Bronchial smooth muscle cell (primary cell): ENCODE data around the gene MTMR10. TPM values are rescaled to one million over a fixed set of nuclear protein-coding genes. Genes with fewer than 3 reads are reported as not detected.

Experiments
- total RNA-seq: library from RNA; depleted of rRNA; stranded (reverse); fragments of >200 nt; gene quantifications from 2 replicates; pipeline ENCODE4 v1.2.1, GENCODE V29; 2014

Gene MTMR10, protein sequence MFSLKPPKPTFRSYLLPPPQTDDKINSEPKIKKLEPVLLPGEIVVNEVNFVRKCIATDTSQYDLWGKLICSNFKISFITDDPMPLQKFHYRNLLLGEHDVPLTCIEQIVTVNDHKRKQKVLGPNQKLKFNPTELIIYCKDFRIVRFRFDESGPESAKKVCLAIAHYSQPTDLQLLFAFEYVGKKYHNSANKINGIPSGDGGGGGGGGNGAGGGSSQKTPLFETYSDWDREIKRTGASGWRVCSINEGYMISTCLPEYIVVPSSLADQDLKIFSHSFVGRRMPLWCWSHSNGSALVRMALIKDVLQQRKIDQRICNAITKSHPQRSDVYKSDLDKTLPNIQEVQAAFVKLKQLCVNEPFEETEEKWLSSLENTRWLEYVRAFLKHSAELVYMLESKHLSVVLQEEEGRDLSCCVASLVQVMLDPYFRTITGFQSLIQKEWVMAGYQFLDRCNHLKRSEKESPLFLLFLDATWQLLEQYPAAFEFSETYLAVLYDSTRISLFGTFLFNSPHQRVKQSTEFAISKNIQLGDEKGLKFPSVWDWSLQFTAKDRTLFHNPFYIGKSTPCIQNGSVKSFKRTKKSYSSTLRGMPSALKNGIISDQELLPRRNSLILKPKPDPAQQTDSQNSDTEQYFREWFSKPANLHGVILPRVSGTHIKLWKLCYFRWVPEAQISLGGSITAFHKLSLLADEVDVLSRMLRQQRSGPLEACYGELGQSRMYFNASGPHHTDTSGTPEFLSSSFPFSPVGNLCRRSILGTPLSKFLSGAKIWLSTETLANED
- 8.4 and 9.1 TPM in 2 replicates for total RNA-seq

DNA sequence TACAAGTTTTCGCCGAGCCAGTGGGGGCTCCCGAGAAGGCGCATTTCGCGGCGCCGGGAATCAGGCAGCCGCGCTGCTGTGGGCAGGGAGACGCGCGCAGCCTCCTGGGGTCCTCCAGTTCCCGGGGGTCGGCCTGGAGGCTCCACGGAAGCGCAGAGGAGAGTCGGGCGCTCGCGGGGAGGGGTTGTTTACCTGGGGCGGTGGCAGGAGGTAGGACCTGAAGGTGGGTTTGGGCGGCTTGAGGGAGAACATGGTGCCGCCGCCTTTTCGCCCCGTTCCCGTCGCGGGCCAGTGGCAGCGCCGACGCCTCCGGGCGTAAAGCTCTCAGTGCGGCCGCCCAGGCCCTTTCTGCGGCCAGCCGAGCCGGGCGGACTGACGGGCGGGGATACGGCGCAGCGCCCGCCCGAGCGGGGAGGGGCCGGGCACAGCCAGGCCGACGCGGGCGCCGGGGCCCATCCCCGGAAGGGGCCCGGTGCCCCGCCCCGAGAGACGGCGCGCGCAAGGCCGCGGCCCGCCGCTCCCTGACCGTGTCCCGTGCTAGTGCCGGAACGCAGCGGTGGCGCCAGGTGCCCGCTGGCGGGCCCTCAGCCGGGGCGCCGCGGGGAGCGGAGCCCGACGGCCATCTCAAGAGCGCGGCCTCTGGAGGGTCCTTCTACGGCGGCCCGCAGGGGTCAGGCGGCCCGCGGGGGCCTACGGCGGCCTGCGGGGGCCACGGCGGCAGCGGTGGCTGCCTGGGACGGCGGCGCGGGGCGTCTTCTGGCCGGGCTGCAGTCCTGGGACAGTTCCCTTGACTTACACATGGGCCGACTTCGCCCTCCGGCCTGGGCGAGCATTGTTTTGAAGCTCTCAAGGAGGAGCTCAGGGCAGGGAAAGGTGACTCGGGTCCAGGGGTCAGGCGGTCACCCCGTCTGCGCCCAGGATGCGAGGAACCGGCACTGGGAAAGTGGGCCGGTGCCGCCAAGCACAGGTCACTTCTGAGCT lies at the start of gene MTMR10:
MTMR10 (minus strand) TSS at position 374 of the 981 bp plus-strand sequence; CDS start at position 252, 122 bp downstream.

DNA sequence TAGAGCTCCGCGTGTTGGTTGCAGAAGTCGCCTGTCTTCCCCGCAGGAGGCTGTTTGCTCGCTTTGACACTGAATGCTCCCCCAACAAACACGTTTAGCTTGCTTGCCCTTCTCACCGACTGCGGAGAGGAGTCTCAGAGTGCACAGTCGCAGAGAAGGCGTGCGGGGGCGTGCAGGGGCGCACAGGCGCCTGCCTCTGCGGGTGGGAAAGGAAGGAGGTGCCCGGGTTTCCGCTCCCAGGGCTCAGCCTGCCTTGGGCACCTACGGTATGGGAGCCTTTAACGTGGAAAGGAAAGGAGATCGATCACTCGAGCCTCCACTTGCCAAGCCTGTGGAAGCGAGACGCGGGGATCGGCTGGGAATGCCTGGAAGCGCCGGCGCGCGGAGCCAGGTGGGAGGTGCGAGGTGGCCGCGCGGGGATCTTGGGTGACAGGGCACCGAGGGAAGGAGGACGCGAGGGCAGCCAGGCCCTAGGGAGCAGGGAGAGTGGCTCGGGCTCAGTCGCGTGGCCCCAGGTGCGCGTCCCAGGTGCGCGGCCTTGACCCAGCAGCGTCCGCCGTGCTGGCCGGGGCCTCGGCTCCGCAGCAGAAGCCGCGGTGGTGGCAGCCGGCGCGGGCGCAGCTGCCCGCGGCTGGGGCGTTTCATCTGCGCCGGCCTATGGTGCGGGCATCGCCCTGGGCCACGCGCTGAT lies 87.8 kb downstream of the MTMR10 start, which contains the start of gene FAN1:
FAN1 (plus strand) TSS at position 419 of the 691 bp plus-strand sequence. CDS start 749 bp downstream, outside the sequence.

Other genes with a start within 250 kb of the MTMR10 start
- 14.9 and 15.4 TPM in 2 replicates for gene FAN1, start 87.7 kb downstream of the MTMR10 start, total RNA-seq
- gene TRPM1, start 110.1 kb upstream of the MTMR10 start, total RNA-seq = not detected in 2 replicates